Fibroblast of villous mesenchyme (primary cell): Measurements from ENCODE around the gene CCDC15. TPM values are rescaled to one million over a fixed set of nuclear protein-coding genes. Genes with fewer than 3 reads are reported as not detected.

Source experiments
- DNase-seq: peaks from one replicate; pipeline ENCODE4 v3.0.0-alpha.2; 2010; ENCODE audit warnings: low read depth
- H3K4me3 ChIP-seq: 2 replicates; pipeline ENCODE4 v1.5.1; 2011; ENCODE audit warnings: low read depth, mild to moderate bottlenecking, low read length
- CTCF ChIP-seq: IDR thresholded peaks from 2 replicates; pipeline ENCODE4 v1.5.1; 2012; ENCODE audit warnings: low read depth, mild to moderate bottlenecking, low read length; ENCODE audit not compliant: insufficient read depth
- total RNA-seq: library from RNA; depleted of rRNA; stranded (reverse); fragments of >200 nt; gene quantifications from 2 replicates; pipeline ENCODE4 v1.2.3, GENCODE V29; 2012

The CCDC15 gene
- total RNA-seq, 1 donor: 3.5 TPM

GRCh38 chr11:124930799-124931198 is 23.2 kb upstream of the CCDC15 start:
- no peak for TF ChIP-seq CTCF

GRCh38 chr11:124934862-124935547 is 19.0 kb upstream of the CCDC15 start:
- peak; percentile 87 for DNase-seq
- H3K4me3 ChIP-seq: no peak overlapping the region
- peak; percentile 14 for TF ChIP-seq CTCF

More at GRCh38 chr11:124930799-124931198, 23.2 kb upstream of the CCDC15 start:
- no peak for DNase-seq
- H3K4me3 ChIP-seq: no peak overlapping the region

GRCh38 chr11:124935548-124936514 is 18.2 kb upstream of the CCDC15 start, which contains the start of gene HEPACAM:
Gene HEPACAM, minus strand, starts transcription at chr11:124936047. Its CDS starts 41 bp downstream, at chr11:124936006.
- no peak for DNase-seq
- TF ChIP-seq CTCF: no peak
- H3K4me3 ChIP-seq: no peak within 1 kb of the TSS

GRCh38 chr11:124937336-124937935 is 16.6 kb upstream of the CCDC15 start:
- DNase-seq: no peak
- H3K4me3 ChIP-seq: no peak overlapping the region
- TF ChIP-seq CTCF: no peak

- peak; percentile 33 for DNase-seq
- H3K4me3 ChIP-seq: no peak overlapping the region
Observed at GRCh38 chr11:124938206-124938765, 15.7 kb upstream of the CCDC15 start.

More at GRCh38 chr11:124938206-124938765, 15.7 kb upstream of the CCDC15 start:
- TF ChIP-seq CTCF: no peak
